Gastrocnemius medialis (tissue), 4 donors: Measurements from ENCODE around the gene KTN1. TPM values are rescaled to one million over a fixed set of nuclear protein-coding genes. Genes with fewer than 3 reads are reported as not detected.

Experiments
- ATAC-seq, 2 donors: fragments of 150-250 bp; one replicate each; pipeline ENCODE4 v1.9.1; 2016
- DNase-seq, 2 donors: peaks; one replicate each; pipeline ENCODE4 v3.0.0-alpha.2; 2019
- H3K27ac ChIP-seq, 4 donors: fragments of 200-600 bp; sonication (generic); 1 replicate in 1 of 4; 2 replicates in 3 of 4; pipeline ENCODE4 v1.5.1; 2016 to 2018; ENCODE audit warnings: mild to moderate bottlenecking in 2 of 4, moderate library complexity in 1 of 4
- H3K27me3 ChIP-seq, 3 donors: fragments of 200-600 bp; sonication (generic) in 2 of 3; 1 replicate in 1 of 3; 2 replicates in 2 of 3; pipeline versions ENCODE4 v1.5.1 to v1.6.0; 2016 to 2019; ENCODE audit warnings: mild to moderate bottlenecking in 1 of 3, moderate library complexity in 1 of 3
- H3K36me3 ChIP-seq, 2 donors: fragments of 200-600 bp; sonication (generic) in 1 of 2; one replicate each; pipeline ENCODE4 v1.5.1; 2017 to 2018
- H3K4me1 ChIP-seq, 2 donors: fragments of 200-600 bp; sonication (generic) in 1 of 2; one replicate each; pipeline ENCODE4 v1.5.1; 2016 to 2017; ENCODE audit warnings: mild to moderate bottlenecking in 2 of 2
- H3K4me3 ChIP-seq, 4 donors: fragments of 200-600 bp; sonication (generic) in 3 of 4; 1 replicate in 1 of 4; 2 replicates in 3 of 4; pipeline ENCODE4 v1.5.1; 2016 to 2019; ENCODE audit warnings: mild to moderate bottlenecking in 2 of 4
- H3K9me3 ChIP-seq, 3 donors: fragments of 200-600 bp; sonication (generic) in 2 of 3; 1 replicate in 1 of 3; 2 replicates in 2 of 3; pipeline ENCODE4 v1.5.1; 2016 to 2019
- CTCF ChIP-seq, 5 experiments: fragments of 450-650 bp in 3 of 5; fragments of 200-600 bp in 2 of 5; sonication (generic) in 2 of 5; IDR thresholded peaks in 4 of 5; conservative IDR thresholded peaks in 1 of 5; 1 replicate in 4 of 5; 2 replicates in 1 of 5; pipeline ENCODE4 v1.5.1; 2016 to 2019; ENCODE audit warnings: antibody characterized with exemption in 5 of 5, mild to moderate bottlenecking in 3 of 5, moderate library complexity in 3 of 5
- POLR2A ChIP-seq, 2 donors: fragments of 450-650 bp; IDR thresholded peaks; one replicate each; pipeline ENCODE4 v1.6.1; 2017; ENCODE audit warnings: antibody characterized with exemption in 2 of 2, mild to moderate bottlenecking in 2 of 2, moderate library complexity in 2 of 2
- in situ Hi-C, 4 donors: fragments of 200-750 bp; cut with MboI; loops; one replicate each; pipeline versions ENCODE4 v1.15.0 to v1.8.0; 2017; ENCODE audit warnings: low sequenced_read_pairs in 4 of 4
- intact Hi-C: fragments of 100-400 bp; cut with DNase I; formaldehyde crosslinking; loops from one replicate; pipeline ENCODE4 v1.15.1; 2023; ENCODE audit warnings: low total_unique reads
- total RNA-seq, 4 donors: library from RNA; depleted of rRNA; stranded (reverse); fragments of >200 nt; gene quantifications; one replicate each; pipeline versions ENCODE4 v1.1.0 to v1.2.3, GENCODE V29; 2016

Gene KTN1
- total RNA-seq, 4 donors from 2014 or later, result 256 to 373 (median 327) TPM

DNA sequence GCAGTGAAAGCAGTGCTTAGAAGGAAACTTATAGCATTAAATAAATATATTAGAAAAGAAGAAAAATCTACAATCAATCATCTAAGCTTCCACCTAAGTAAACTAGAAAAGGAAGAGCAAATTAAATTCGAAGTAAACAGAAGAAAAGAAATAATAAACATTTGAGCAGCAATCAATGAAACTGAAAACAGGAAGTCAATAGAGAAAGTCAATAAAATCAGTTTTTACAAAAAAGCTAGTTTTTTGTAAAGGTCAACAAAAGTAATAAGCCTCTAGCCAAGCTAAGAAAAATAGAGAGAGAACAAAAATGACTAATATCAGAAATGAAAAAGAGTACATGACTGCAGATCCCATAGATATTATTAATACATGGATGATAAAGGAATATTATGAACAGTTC, 34.2 kb upstream of the KTN1 start:
- no peak for DNase-seq
- ATAC-seq, result no peak
- Histone ChIP-seq H3K27me3 (no peaks in the 10 kb centered on the region), H3K4me3 (no peak overlapping the region), H3K36me3 (no peaks in the 10 kb centered on the region), H3K4me1 (no peaks in the 10 kb centered on the region), H3K27ac (no peak overlapping the region), H3K9me3 (no peaks in the 10 kb centered on the region)
- in situ Hi-C loops, result no loop called here
- TF ChIP-seq CTCF (IDR thresholded peaks at IDR 0.05 in 4 of 5, conservative IDR thresholded peaks at IDR 0.05 in 1 of 5), result no peak
- intact Hi-C loops, result no loop called here

DNA sequence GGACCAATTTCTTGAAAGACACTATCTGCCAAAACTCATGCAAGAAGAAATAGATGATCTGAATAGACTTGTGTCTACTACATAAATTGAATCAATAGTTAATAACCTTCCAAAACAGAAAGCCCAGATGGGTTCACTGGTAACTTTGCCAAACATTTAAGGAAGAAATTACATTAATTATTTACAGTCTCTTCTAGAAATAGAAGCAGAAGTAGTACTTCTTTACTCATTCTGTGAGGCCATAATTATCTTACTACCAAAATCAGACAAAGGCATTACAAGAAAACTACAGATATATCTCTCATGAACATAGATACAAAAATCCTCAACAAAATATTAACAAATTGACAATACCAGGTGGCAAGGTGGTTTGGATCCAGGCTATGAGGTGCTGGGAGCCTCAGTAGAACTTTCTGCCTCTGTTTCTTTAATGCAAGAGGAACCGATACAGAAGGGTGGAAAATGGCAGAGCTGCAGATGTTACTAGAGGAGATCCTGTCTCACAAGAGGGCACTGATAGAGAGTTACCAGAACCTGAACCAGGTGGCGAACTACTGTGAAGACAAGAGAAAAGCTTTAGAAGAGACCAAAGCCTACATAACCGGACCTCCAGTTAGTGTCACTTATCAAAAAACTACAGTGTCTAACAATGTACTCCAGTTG, 33.7 kb upstream of the KTN1 start:
- no peak overlapping the region for H3K4me3 ChIP-seq
- H3K27me3 ChIP-seq, result no peaks in the 10 kb centered on the region
- no peaks in the 10 kb centered on the region for H3K36me3 ChIP-seq
- TF ChIP-seq CTCF (IDR thresholded peaks at IDR 0.05 in 4 of 5, conservative IDR thresholded peaks at IDR 0.05 in 1 of 5), result no peak
- TF ChIP-seq POLR2A (IDR thresholded peaks at IDR 0.05), result no peak
- DNase-seq (no peak), ATAC-seq (no peak)
- in situ Hi-C loops (no loop called here), intact Hi-C loops (no loop called here)
- H3K27ac ChIP-seq, result no peak overlapping the region
- H3K9me3 ChIP-seq, result no peaks in the 10 kb centered on the region
- H3K4me1 ChIP-seq, result no peaks in the 10 kb centered on the region

DNA sequence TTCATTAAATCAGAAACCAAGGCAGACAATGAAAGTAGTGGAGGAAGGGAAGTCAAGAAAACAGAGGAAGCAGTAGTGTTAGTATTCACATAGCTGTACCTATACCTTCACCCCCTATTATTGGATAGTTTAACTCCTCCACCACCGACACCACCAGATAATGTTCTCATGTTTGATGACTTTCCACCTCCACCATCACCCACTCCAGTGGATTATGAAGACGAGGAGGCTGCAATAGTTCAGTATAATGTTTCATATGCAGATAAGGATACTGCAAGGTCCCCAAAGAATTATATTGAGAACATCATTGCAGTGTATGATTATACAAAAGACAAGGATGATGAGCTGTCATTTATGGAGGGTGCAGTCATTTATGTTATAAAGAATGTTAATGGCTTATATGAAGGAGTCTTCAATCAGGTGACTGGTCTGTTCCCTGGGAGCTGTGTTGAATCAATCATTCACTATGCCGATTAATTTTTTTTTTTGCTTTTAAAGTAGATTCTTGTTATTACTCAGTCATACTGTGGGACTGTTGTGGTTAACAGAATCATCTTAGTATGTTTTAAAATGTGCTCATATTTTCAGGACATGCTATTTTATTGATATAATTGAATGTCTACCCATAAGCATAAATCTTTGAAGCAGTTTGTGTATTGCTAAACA, 32.2 kb upstream of the KTN1 start:
- DNase-seq, result no peak
- Histone ChIP-seq H3K4me1 (no peaks in the 10 kb centered on the region), H3K27me3 (no peaks in the 10 kb centered on the region), H3K4me3 (no peak overlapping the region), H3K27ac (no peak overlapping the region), H3K36me3 (no peaks in the 10 kb centered on the region), H3K9me3 (no peaks in the 10 kb centered on the region)
- no peak for ATAC-seq
- in situ Hi-C loops, result no loop called here
- no peak for TF ChIP-seq CTCF (IDR thresholded peaks at IDR 0.05 in 4 of 5, conservative IDR thresholded peaks at IDR 0.05 in 1 of 5)
- no peak for TF ChIP-seq POLR2A (IDR thresholded peaks at IDR 0.05)
- intact Hi-C loops, result no loop called here

GRCh38 chr14:55553791-55554190, 26.2 kb upstream of the KTN1 start:
- H3K27me3 ChIP-seq, result no peaks in the 10 kb centered on the region
- DNase-seq (no peak), ATAC-seq (no peak)
- no peak overlapping the region for H3K27ac ChIP-seq
- H3K4me1 ChIP-seq, result peaks cover 5 to 13% of the 10 kb centered on the region in 2 donors
- no peak overlapping the region for H3K4me3 ChIP-seq
- no peak for TF ChIP-seq POLR2A (IDR thresholded peaks at IDR 0.05)
- TF ChIP-seq CTCF (IDR thresholded peaks at IDR 0.05 in 4 of 5, conservative IDR thresholded peaks at IDR 0.05 in 1 of 5), result no peak
- H3K36me3 ChIP-seq, result no peaks in the 10 kb centered on the region
- intact Hi-C loops (no loop called here), in situ Hi-C loops (no loop called here)
- H3K9me3 ChIP-seq, result no peaks in the 10 kb centered on the region
